Smooth muscle cell (in vitro differentiated cells): ENCODE measurements around the gene APBA2. TPM values are rescaled to one million over a fixed set of nuclear protein-coding genes. Genes with fewer than 3 reads are reported as not detected.
A peak's percentile ranks its signal among the peaks of the same experiment; 100 is the strongest.

ENCODE experiments used
- DNase-seq: peaks from one replicate; lab custom pipeline; 2025; ENCODE audit not compliant: unreplicated experiment; lab: John Stamatoyannopoulos, UW
- H2AFZ ChIP-seq: fragments of 200-600 bp; sonication (generic); 2 replicates; pipeline ENCODE4 v1.6.0; 2016; ENCODE audit warnings: antibody characterized with exemption, low read depth, mild to moderate bottlenecking
- H3F3A ChIP-seq: fragments of 200-600 bp; sonication (generic); 2 replicates; pipeline ENCODE4 v1.6.0; 2017; ENCODE audit warnings: antibody characterized with exemption, low read depth
- H3K27ac ChIP-seq: fragments of 200-600 bp; sonication (generic); 2 replicates; pipeline ENCODE4 v1.5.1; 2016; ENCODE audit warnings: low read depth, mild to moderate bottlenecking
- H3K27me3 ChIP-seq: fragments of 200-600 bp; sonication (generic); 2 replicates; pipeline ENCODE4 v1.6.1; 2016; ENCODE audit warnings: low read depth, mild to moderate bottlenecking
- H3K36me3 ChIP-seq: fragments of 200-600 bp; sonication (generic); 2 replicates; pipeline ENCODE4 v1.5.1; 2016; ENCODE audit warnings: low read depth
- H3K4me1 ChIP-seq: fragments of 200-600 bp; sonication (generic); 2 replicates; pipeline ENCODE4 v1.5.1; 2016; ENCODE audit warnings: low read depth
- H3K4me2 ChIP-seq: fragments of 200-600 bp; sonication (generic); 2 replicates; pipeline ENCODE4 v1.6.0; 2016; ENCODE audit warnings: mild to moderate bottlenecking
- H3K4me3 ChIP-seq: fragments of 200-600 bp; sonication (generic); 2 replicates; pipeline ENCODE4 v1.5.1; 2016; ENCODE audit warnings: mild to moderate bottlenecking
- H3K79me2 ChIP-seq: fragments of 200-600 bp; sonication (generic); 2 replicates; pipeline ENCODE4 v1.6.0; 2016; ENCODE audit warnings: low read depth, mild to moderate bottlenecking
- H3K9ac ChIP-seq: fragments of 200-600 bp; sonication (generic); 2 replicates; pipeline ENCODE4 v1.6.0; 2016; ENCODE audit warnings: low read depth
- H3K9me3 ChIP-seq: fragments of 200-600 bp; sonication (generic); replicated peaks from 2 replicates; pipeline ENCODE4 v1.5.1; 2016; ENCODE audit warnings: low read depth
- H4K20me1 ChIP-seq: fragments of 200-600 bp; sonication (generic); 2 replicates; pipeline ENCODE4 v1.6.0; 2016; ENCODE audit warnings: low read depth
- CTCF ChIP-seq: fragments of 200-600 bp; sonication (generic); IDR thresholded peaks from 2 replicates; pipeline ENCODE4 v1.5.1; 2017; ENCODE audit warnings: borderline replicate concordance, mild to moderate bottlenecking, antibody characterized with exemption; ENCODE audit not compliant: insufficient read depth, poor library complexity, severe bottlenecking
- WGBS: methylation state at CpG from one replicate; pipeline ENCODE4 v1.1.7; 2016; ENCODE audit warnings: low lambda C conversion rate; 5-methylcytosine and 5-hydroxymethylcytosine counted together
- polyA plus RNA-seq: library from polyadenylated mRNA; unstranded; fragments of >200 nt; fragmentation: Nextera tagmentation; extraction: Ambion mirVana; gene quantifications from 2 replicates; pipeline ENCODE4 v1.2.1, GENCODE V29; 2016
- total RNA-seq: library from RNA; depleted of rRNA; stranded (reverse); fragments of >200 nt; gene quantifications from 2 replicates; pipeline ENCODE4 v1.2.3, GENCODE V29; 2014

Gene APBA2
- total and polyA plus RNA-seq, 2 experiments from 2014 or later, result 10.2 to 14.9 TPM

GRCh38 chr15:28895566-28895965 is 9.8 kb downstream of the APBA2 start:
- Histone ChIP-seq H3K4me2 (no peak overlapping the region), H3F3A (no peaks in the 10 kb centered on the region), H3K79me2 (no peaks in the 10 kb centered on the region), H3K4me1 (no peaks in the 10 kb centered on the region), H3K4me3 (no peak overlapping the region), H3K27ac (no peak overlapping the region), H3K27me3 (no peaks in the 10 kb centered on the region), H3K9ac (no peak overlapping the region), H4K20me1 (no peaks in the 10 kb centered on the region), H2AFZ (no peak overlapping the region), H3K9me3 (no peaks in the 10 kb centered on the region), H3K36me3 (no peaks in the 10 kb centered on the region)
- no peak for DNase-seq
- no peak for TF ChIP-seq CTCF
- WGBS, result 89% methylated on average over 6 of the region's 6 CpGs

GRCh38 chr15:28896951-28897350 is 11.2 kb downstream of the APBA2 start:
- DNase-seq, result no peak
- Histone ChIP-seq H2AFZ (no peak overlapping the region), H3F3A (no peaks in the 10 kb centered on the region), H3K4me2 (peak overlapping the region; percentile 14), H3K36me3 (no peaks in the 10 kb centered on the region), H4K20me1 (no peaks in the 10 kb centered on the region), H3K27me3 (no peaks in the 10 kb centered on the region), H3K4me3 (no peak overlapping the region), H3K27ac (peak overlapping the region; percentile 40), H3K4me1 (no peaks in the 10 kb centered on the region), H3K9me3 (no peaks in the 10 kb centered on the region), H3K79me2 (no peaks in the 10 kb centered on the region), H3K9ac (no peak overlapping the region)
- TF ChIP-seq CTCF, result no peak
- 43% methylated on average over 4 of the region's 4 CpGs for WGBS

GRCh38 chr15:28897861-28898585 is 12.2 kb downstream of the APBA2 start:
- Histone ChIP-seq H3K9ac (no peak overlapping the region), H3K4me3 (no peak overlapping the region), H3K27me3 (no peaks in the 10 kb centered on the region), H3K4me1 (no peaks in the 10 kb centered on the region), H4K20me1 (no peaks in the 10 kb centered on the region), H2AFZ (no peak overlapping the region), H3K4me2 (no peak overlapping the region), H3K36me3 (no peaks in the 10 kb centered on the region), H3F3A (no peaks in the 10 kb centered on the region), H3K79me2 (no peaks in the 10 kb centered on the region), H3K9me3 (no peaks in the 10 kb centered on the region), H3K27ac (no peak overlapping the region)
- 95% methylated on average over 13 of the region's 13 CpGs for WGBS
- no peak for TF ChIP-seq CTCF
- DNase-seq, result no peak
